Peyer's patch (tissue), 4 donors: ENCODE measurements around the gene ALAS1.

Experiments
- POLR2A ChIP-seq, 2 donors: fragments of 450-650 bp; IDR thresholded peaks; one replicate each; pipeline ENCODE4 v1.5.1; 2017; ENCODE audit warnings: antibody characterized with exemption in 2 of 2, mild to moderate bottlenecking in 2 of 2, moderate library complexity in 2 of 2
- TF ChIP-seq, protein P1 (sequence below), 6 experiments: fragments of 450-650 bp in 4 of 6; fragments of 200-600 bp in 2 of 6; sonication (generic) in 1 of 6; IDR thresholded peaks; one replicate each; pipeline ENCODE4 v1.5.1; 2017 to 2019; ENCODE audit warnings: antibody characterized with exemption in 6 of 6, mild to moderate bottlenecking in 3 of 6, moderate library complexity in 1 of 6

- TF ChIP-seq, protein P1, sequence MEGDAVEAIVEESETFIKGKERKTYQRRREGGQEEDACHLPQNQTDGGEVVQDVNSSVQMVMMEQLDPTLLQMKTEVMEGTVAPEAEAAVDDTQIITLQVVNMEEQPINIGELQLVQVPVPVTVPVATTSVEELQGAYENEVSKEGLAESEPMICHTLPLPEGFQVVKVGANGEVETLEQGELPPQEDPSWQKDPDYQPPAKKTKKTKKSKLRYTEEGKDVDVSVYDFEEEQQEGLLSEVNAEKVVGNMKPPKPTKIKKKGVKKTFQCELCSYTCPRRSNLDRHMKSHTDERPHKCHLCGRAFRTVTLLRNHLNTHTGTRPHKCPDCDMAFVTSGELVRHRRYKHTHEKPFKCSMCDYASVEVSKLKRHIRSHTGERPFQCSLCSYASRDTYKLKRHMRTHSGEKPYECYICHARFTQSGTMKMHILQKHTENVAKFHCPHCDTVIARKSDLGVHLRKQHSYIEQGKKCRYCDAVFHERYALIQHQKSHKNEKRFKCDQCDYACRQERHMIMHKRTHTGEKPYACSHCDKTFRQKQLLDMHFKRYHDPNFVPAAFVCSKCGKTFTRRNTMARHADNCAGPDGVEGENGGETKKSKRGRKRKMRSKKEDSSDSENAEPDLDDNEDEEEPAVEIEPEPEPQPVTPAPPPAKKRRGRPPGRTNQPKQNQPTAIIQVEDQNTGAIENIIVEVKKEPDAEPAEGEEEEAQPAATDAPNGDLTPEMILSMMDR (IDR thresholded peaks at IDR 0.05), result no peak
- TF ChIP-seq POLR2A (IDR thresholded peaks at IDR 0.05), result no peak
Observed at GRCh38 chr3:52237657-52238172, 39.8 kb downstream of the ALAS1 start.
